SU-DHL-6 (cell line): ENCODE data around the gene ANO10.

Source experiments
- EZH2phosphoT487 ChIP-seq: fragments of 200-600 bp; sonication (generic), shearing (Covaris generic); conservative IDR thresholded peaks from 2 replicates; pipeline ENCODE4 v1.6.1; 2018; ENCODE audit warnings: mild to moderate bottlenecking, antibody characterized with exemption, low read length, moderate library complexity, mixed read lengths
- TF ChIP-seq, protein P1 (sequence below): fragments of 200-600 bp; sonication (generic); IDR thresholded peaks from one replicate; pipeline ENCODE4 v1.5.1; 2017; ENCODE audit warnings: antibody characterized with exemption, mild to moderate bottlenecking, low read length, moderate library complexity; ENCODE audit not compliant: insufficient read depth, poor library complexity, severe bottlenecking

DNA sequence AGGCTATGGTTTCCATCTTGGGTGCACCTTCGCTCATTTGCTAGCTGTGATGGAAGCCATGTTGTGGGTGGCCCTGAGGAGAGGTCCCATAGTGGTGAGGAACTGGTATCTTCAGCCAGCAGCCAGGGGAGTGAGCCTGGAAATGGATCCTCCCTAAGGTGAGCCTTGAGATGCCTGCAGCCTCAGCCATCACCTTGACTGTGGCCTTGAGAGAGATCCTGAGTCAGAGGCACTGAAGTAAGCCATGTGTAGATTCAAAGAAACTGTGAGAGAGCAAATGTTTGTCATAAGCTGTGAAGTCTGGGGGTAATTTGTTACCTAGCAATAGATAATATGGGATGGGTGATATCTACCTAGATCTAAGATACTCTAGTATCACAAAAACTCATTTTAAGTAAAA, 230.2 kb downstream of the ANO10 start:
- TF ChIP-seq EZH2phosphoT487: no peak
- TF ChIP-seq, protein P1, sequence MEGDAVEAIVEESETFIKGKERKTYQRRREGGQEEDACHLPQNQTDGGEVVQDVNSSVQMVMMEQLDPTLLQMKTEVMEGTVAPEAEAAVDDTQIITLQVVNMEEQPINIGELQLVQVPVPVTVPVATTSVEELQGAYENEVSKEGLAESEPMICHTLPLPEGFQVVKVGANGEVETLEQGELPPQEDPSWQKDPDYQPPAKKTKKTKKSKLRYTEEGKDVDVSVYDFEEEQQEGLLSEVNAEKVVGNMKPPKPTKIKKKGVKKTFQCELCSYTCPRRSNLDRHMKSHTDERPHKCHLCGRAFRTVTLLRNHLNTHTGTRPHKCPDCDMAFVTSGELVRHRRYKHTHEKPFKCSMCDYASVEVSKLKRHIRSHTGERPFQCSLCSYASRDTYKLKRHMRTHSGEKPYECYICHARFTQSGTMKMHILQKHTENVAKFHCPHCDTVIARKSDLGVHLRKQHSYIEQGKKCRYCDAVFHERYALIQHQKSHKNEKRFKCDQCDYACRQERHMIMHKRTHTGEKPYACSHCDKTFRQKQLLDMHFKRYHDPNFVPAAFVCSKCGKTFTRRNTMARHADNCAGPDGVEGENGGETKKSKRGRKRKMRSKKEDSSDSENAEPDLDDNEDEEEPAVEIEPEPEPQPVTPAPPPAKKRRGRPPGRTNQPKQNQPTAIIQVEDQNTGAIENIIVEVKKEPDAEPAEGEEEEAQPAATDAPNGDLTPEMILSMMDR: no peak
